GM06990 (cell line): Measurements from ENCODE around the gene SSC4D.
"Not testable (repeated sequence)": the region's sequence is repeated elsewhere in the genome, so short reads cannot be mapped to it uniquely, and the experiment has no call there.

Experiments used
- DNase-seq: peaks from one replicate; pipeline ENCODE4 v3.0.0-alpha.2; 2011; ENCODE audit not compliant: insufficient read length; ENCODE audit errors: extremely low read depth
- H3K27me3 ChIP-seq: replicated peaks from 2 replicates; pipeline ENCODE4 v1.6.0; 2011; ENCODE audit warnings: low read length; ENCODE audit not compliant: control insufficient read depth, insufficient read depth
- H3K36me3 ChIP-seq: 2 replicates; pipeline ENCODE4 v1.5.1; 2011; ENCODE audit warnings: low read length; ENCODE audit not compliant: control insufficient read depth, insufficient read depth
- H3K4me3 ChIP-seq: replicated peaks from 2 replicates; pipeline ENCODE4 v1.5.1; 2011; ENCODE audit warnings: low read depth, mild to moderate bottlenecking, control low read depth, low read length
- TF ChIP-seq, protein P1 (sequence below): IDR thresholded peaks from 2 replicates; pipeline ENCODE4 v1.5.1; 2011; ENCODE audit warnings: low read length, control low read depth, mild to moderate bottlenecking, inconsistent platforms; ENCODE audit not compliant: insufficient read depth, poor library complexity, severe bottlenecking

The SSC4D gene

GRCh38 chr7:76437873-76438272 is 28.4 kb upstream of the SSC4D start:
- not testable (repeated sequence) for DNase-seq
- TF ChIP-seq, protein P1, sequence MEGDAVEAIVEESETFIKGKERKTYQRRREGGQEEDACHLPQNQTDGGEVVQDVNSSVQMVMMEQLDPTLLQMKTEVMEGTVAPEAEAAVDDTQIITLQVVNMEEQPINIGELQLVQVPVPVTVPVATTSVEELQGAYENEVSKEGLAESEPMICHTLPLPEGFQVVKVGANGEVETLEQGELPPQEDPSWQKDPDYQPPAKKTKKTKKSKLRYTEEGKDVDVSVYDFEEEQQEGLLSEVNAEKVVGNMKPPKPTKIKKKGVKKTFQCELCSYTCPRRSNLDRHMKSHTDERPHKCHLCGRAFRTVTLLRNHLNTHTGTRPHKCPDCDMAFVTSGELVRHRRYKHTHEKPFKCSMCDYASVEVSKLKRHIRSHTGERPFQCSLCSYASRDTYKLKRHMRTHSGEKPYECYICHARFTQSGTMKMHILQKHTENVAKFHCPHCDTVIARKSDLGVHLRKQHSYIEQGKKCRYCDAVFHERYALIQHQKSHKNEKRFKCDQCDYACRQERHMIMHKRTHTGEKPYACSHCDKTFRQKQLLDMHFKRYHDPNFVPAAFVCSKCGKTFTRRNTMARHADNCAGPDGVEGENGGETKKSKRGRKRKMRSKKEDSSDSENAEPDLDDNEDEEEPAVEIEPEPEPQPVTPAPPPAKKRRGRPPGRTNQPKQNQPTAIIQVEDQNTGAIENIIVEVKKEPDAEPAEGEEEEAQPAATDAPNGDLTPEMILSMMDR: peak; percentile 62

DNA sequence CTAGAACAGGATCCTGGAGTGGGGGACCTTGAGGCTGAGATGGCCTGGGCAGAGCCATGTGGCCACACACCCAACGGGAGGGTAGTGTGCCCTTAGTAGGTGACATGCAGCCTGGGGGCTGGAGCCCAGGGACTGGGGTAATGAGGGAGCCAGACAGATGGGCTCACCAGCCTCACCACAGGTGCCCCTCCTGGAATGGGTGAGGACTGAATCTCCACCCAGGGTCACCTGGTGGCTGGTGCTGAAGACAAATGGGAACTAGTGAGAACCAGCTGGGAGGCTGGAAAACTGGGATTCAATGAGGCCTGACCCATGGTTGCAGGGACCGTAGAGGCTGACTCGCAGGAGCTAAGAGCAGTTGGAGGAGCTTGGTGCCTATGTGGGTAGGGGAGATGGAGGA is 21.3 kb upstream of the SSC4D start:
- Histone ChIP-seq H3K36me3 (no peaks in the 10 kb centered on the region), H3K4me3 (no peak overlapping the region), H3K27me3 (no peaks in the 10 kb centered on the region)
- DNase-seq: no peak
- TF ChIP-seq, protein P1: no peak

More at GRCh38 chr7:76437873-76438272, 28.4 kb upstream of the SSC4D start:
- H3K36me3 ChIP-seq, H3K27me3 ChIP-seq, H3K4me3 ChIP-seq: not testable (repeated sequence)

GRCh38 chr7:76430211-76430610 is 20.7 kb upstream of the SSC4D start:
- Histone ChIP-seq H3K36me3 (no peaks in the 10 kb centered on the region), H3K27me3 (no peaks in the 10 kb centered on the region), H3K4me3 (no peak overlapping the region)
- DNase-seq: no peak
- TF ChIP-seq, protein P1: no peak

DNA sequence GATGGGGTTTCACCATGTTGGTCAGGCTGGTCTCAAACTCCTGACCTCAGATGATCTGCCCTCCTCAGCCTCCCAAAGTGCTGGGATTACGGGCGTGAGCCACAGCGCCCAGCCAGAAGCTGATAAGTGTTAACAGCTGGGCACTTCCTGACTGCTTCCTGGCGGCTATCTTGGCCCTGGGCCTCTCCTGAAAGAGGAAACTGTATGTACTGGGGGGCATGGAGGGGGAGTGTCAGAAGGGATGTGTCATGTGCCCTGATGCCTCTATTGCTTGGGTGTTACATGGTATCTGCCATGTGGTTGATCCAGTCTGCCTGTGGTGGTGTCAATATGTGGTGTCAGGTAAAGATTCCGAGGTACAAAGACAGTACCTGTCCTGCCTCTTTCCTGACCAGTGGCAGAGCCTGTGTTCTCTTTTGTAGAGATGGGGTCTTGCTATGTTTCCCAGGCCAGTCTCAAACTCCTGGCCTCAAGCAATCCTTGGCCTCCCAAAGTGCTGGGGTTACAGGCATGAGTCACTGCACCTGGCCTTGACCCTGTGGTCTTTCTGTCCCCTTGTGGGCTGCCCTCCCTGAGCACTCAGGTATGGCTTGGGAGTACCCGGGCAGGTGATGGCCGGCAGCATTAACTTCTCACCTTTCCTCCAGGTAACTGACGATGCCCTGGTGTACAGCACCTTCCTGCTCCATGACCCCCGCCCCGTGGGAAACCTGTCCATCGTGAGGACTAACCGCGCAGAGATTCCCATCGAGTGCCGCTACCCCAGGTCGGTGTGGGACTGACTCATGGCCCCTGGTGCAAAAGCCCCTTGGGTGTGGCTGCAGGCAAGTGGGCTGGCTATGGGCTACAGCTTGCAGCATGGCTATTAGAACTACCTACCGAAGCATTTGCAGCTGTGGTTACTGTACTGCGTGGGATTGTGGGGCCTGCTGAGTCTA is 19.6 kb upstream of the SSC4D start:
- Histone ChIP-seq H3K4me3 (no peak overlapping the region), H3K27me3 (no peaks in the 10 kb centered on the region), H3K36me3 (no peaks in the 10 kb centered on the region)
- no peak for DNase-seq
- TF ChIP-seq, protein P1: no peak

DNA sequence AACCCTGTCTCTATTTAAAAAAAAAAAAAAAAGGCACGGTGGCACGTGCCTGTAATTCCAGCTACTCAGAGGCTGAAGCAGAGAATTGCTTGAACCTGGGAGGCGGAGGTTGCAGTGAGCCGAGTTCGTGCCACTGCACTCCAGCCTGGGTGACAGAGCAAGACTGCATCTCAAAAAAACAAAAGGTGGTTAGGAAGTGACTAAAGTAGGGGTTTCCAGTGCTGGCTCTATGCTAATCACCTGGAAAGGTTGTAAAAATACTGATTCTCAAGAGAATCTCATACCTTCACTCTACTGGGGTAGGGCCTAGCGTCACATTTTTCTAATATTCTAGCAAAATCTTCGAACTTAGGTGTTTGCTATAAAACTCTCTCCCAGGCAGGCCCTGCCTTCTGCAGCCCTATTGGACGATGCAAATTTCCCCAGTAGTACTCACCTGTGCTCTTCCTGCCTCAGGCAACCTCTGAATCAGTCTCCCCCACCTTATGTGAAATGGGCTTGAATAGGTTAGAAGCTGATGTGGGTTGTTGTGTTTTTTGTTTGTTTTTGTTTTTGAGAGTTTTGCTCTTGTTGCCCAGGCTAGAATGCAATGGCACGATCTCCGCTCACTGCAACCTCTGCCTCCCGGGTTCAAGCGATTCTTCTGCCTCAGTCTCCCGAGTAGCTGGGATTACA is 18.8 kb upstream of the SSC4D start:
- Histone ChIP-seq H3K36me3 (no peaks in the 10 kb centered on the region), H3K27me3 (no peaks in the 10 kb centered on the region), H3K4me3 (no peak overlapping the region)
- TF ChIP-seq, protein P1: no peak
- no peak for DNase-seq
